ENCODE data around the gene IL2RA.

The IL2RA gene

DNA sequence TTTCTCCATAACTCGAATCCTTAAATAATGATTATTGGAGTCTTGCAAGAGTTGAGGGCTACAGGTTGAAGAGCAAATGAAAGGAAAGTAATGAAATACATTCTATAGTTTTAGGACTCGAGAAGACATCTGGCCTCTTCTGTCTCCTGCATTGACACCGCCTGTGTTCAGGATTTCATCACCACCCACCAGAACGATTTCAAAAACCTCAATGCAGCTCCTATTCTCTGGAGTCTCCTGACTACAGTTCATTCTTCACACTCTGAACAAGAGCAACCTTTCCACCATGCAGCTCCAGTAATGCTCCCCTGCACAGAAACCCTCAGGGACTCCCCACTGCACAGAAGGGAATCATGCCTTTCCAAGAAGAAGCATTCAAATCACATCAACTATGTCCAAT, 90.3 kb downstream of the IL2RA start:
- H2AFZ ChIP-seq (ENCODE audit: low read length): no peak overlapping the region
- no peaks in the 10 kb centered on the region for H3K9me3 ChIP-seq (ENCODE audit: low read length)
- H3F3A ChIP-seq (ENCODE audit: insufficient read depth, low read length): no peaks in the 10 kb centered on the region
- no peak overlapping the region for H3K27ac ChIP-seq (ENCODE audit: low read depth, low read length, poor library complexity, severe bottlenecking)
- H3K9ac ChIP-seq (ENCODE audit: low read length): no peak overlapping the region
- H3K4me3 ChIP-seq (ENCODE audit: low read depth, low read length, poor library complexity, severe bottlenecking): no peak overlapping the region
- no peaks in the 10 kb centered on the region for H4K20me1 ChIP-seq (ENCODE audit: insufficient read depth, low read length)
- no peaks in the 10 kb centered on the region for H3K9me2 ChIP-seq (ENCODE audit: low read depth, low read length)
- no peaks in the 10 kb centered on the region; the same call in 1 of the 2 replicates for H3K27me3 ChIP-seq (ENCODE audit: insufficient read depth, low read length)
- no peak for TF ChIP-seq EZH2 (IDR thresholded peaks at IDR 0.05; ENCODE audit: borderline replicate concordance, low read length)
- TF ChIP-seq, protein P1, sequence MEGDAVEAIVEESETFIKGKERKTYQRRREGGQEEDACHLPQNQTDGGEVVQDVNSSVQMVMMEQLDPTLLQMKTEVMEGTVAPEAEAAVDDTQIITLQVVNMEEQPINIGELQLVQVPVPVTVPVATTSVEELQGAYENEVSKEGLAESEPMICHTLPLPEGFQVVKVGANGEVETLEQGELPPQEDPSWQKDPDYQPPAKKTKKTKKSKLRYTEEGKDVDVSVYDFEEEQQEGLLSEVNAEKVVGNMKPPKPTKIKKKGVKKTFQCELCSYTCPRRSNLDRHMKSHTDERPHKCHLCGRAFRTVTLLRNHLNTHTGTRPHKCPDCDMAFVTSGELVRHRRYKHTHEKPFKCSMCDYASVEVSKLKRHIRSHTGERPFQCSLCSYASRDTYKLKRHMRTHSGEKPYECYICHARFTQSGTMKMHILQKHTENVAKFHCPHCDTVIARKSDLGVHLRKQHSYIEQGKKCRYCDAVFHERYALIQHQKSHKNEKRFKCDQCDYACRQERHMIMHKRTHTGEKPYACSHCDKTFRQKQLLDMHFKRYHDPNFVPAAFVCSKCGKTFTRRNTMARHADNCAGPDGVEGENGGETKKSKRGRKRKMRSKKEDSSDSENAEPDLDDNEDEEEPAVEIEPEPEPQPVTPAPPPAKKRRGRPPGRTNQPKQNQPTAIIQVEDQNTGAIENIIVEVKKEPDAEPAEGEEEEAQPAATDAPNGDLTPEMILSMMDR (IDR thresholded peaks at IDR 0.05; ENCODE audit: low read length): no peak
- H3K36me3 ChIP-seq (ENCODE audit: insufficient read depth, low read length): no peaks in the 10 kb centered on the region
- no peaks in the 10 kb centered on the region for H3K79me2 ChIP-seq (ENCODE audit: insufficient read depth, low read length)
- peaks cover 9% of the 10 kb centered on the region for H3K4me1 ChIP-seq (ENCODE audit: insufficient read depth, low read length, severe bottlenecking)
- H3K4me2 ChIP-seq (ENCODE audit: low read length): no peak overlapping the region

DNA sequence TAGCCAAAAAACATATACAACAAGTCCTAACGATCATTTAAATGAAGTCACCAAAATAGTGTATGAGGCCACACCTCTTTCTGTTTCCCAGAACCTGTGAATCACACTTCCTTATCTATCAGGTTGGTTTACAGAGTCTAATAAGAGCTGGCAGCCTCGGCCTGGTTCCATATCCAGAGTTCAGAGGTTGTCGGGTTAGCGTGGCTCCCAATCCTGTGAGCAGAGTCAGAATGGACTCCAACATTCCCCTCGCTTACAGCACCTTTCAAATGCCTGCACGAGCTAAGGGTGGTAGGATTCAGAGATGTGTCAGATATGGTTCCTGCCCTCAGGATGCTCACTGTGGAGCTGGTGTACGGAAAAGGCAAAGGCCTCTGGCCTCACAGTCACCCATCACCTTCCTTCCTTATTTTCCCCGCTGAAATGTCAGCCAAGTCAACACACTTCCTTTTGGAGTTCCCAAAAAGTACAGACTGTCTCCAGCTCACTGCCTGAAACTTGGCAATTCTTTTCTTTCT, 90.8 kb downstream of the IL2RA start:
- Histone ChIP-seq H3K27ac (ENCODE audit: low read depth, low read length, poor library complexity, severe bottlenecking) (no peak overlapping the region), H4K20me1 (ENCODE audit: insufficient read depth, low read length) (no peaks in the 10 kb centered on the region), H2AFZ (ENCODE audit: low read length) (no peak overlapping the region), H3K9me3 (ENCODE audit: low read length) (no peaks in the 10 kb centered on the region), H3K4me1 (ENCODE audit: insufficient read depth, low read length, severe bottlenecking) (peaks cover 4% of the 10 kb centered on the region), H3K4me3 (ENCODE audit: low read depth, low read length, poor library complexity, severe bottlenecking) (no peak overlapping the region), H3K9ac (ENCODE audit: low read length) (no peak overlapping the region), H3K9me2 (ENCODE audit: low read depth, low read length) (no peaks in the 10 kb centered on the region), H3K4me2 (ENCODE audit: low read length) (no peak overlapping the region), H3F3A (ENCODE audit: insufficient read depth, low read length) (no peaks in the 10 kb centered on the region), H3K79me2 (ENCODE audit: insufficient read depth, low read length) (no peaks in the 10 kb centered on the region), H3K36me3 (ENCODE audit: insufficient read depth, low read length) (no peaks in the 10 kb centered on the region), H3K27me3 (ENCODE audit: insufficient read depth, low read length) (no peaks in the 10 kb centered on the region)
- TF ChIP-seq EZH2 (IDR thresholded peaks at IDR 0.05; ENCODE audit: borderline replicate concordance, low read length): no peak
- TF ChIP-seq, protein P1 (IDR thresholded peaks at IDR 0.05; ENCODE audit: low read length): no peak

DNA sequence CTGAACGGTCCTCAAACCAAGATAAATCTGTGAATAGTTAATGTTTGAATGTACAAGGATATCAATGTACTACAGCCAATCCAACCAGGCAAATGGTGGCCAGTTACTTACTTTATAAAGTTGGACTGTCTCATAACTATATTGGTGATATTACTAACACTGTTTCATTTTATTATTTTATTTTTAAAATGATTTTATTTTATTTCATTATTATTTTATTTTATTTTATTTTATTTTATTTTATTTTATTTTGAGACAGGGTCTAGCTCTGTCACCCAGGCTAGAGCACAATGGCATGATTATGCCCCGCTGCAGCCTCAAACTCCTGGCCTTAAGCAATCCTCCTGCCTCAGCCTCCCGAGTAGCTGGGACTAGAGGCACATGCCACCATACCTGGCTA, 91.6 kb downstream of the IL2RA start:
- H3K9ac ChIP-seq (ENCODE audit: low read length): no peak overlapping the region
- TF ChIP-seq EZH2 (IDR thresholded peaks at IDR 0.05; ENCODE audit: borderline replicate concordance, low read length): no peak
- TF ChIP-seq, protein P1 (IDR thresholded peaks at IDR 0.05; ENCODE audit: low read length): no peak
- no peaks in the 10 kb centered on the region for H3K79me2 ChIP-seq (ENCODE audit: insufficient read depth, low read length)
- H3K4me3 ChIP-seq (ENCODE audit: low read depth, low read length, poor library complexity, severe bottlenecking): no peak overlapping the region
- no peak overlapping the region for H3K4me2 ChIP-seq (ENCODE audit: low read length)
- no peaks in the 10 kb centered on the region for H3K36me3 ChIP-seq (ENCODE audit: insufficient read depth, low read length)
- no peaks in the 10 kb centered on the region for H3K9me3 ChIP-seq (ENCODE audit: low read length)
- H3K4me1 ChIP-seq (ENCODE audit: insufficient read depth, low read length, severe bottlenecking): no peaks in the 10 kb centered on the region
- no peaks in the 10 kb centered on the region for H4K20me1 ChIP-seq (ENCODE audit: insufficient read depth, low read length)
- no peak overlapping the region for H2AFZ ChIP-seq (ENCODE audit: low read length)
- H3K27me3 ChIP-seq (ENCODE audit: insufficient read depth, low read length): no peaks in the 10 kb centered on the region
- no peak overlapping the region for H3K27ac ChIP-seq (ENCODE audit: low read depth, low read length, poor library complexity, severe bottlenecking)
- H3F3A ChIP-seq (ENCODE audit: insufficient read depth, low read length): no peaks in the 10 kb centered on the region
- H3K9me2 ChIP-seq (ENCODE audit: low read depth, low read length): no peaks in the 10 kb centered on the region
